Natural killer cell (primary cell): ENCODE data around the gene COL4A1. TPM values are rescaled to one million over a fixed set of nuclear protein-coding genes. Genes with fewer than 3 reads are reported as not detected.

Experiments
- ATAC-seq, 3 donors: fragments of 150-1000 bp in 2 of 3; fragments of 200-7000 bp in 1 of 3; cut with Tn5 transposase; 1 replicate in 1 of 3; 2 replicates in 2 of 3; pipeline ENCODE4 v1.10.0; 2021; ENCODE audit warnings: mild to moderate bottlenecking in 2 of 3, moderate library complexity in 2 of 3
- DNase-seq, 2 donors: peaks; one replicate each; pipeline versions ENCODE4 v3.0.0 to v3.0.0-alpha.2; 2013 to 2021; ENCODE audit warnings: mixed read lengths in 1 of 2
- H3K27ac ChIP-seq: one replicate; pipeline ENCODE4 v1.5.1; 2013; ENCODE audit warnings: mild to moderate bottlenecking, low read length
- H3K27me3 ChIP-seq: one replicate; pipeline ENCODE4 v1.6.1; 2013; ENCODE audit warnings: low read length; ENCODE audit not compliant: control insufficient read depth, insufficient read depth
- H3K36me3 ChIP-seq: one replicate; pipeline ENCODE4 v1.6.1; 2013; ENCODE audit warnings: low read length; ENCODE audit not compliant: control insufficient read depth, insufficient read depth
- H3K4me1 ChIP-seq: one replicate; pipeline ENCODE4 v1.6.1; 2013; ENCODE audit warnings: low read length; ENCODE audit not compliant: control insufficient read depth, insufficient read depth
- H3K4me3 ChIP-seq: one replicate; pipeline ENCODE4 v1.5.1; 2013; ENCODE audit warnings: low read length
- H3K9me3 ChIP-seq: one replicate; pipeline ENCODE4 v1.6.1; 2013; ENCODE audit warnings: low read length; ENCODE audit not compliant: control insufficient read depth, insufficient read depth
- H3K27ac Mint-ChIP-seq, 2 donors: one replicate each; pipeline ENCODE4 v1.8.0; 2022; ENCODE audit warnings: mild to moderate bottlenecking in 2 of 2, mixed read lengths in 2 of 2, moderate library complexity in 1 of 2
- H3K27me3 Mint-ChIP-seq, 2 donors: one replicate each; pipeline ENCODE4 v1.8.0; 2022; ENCODE audit warnings: low read depth in 2 of 2, mixed read lengths in 2 of 2
- H3K36me3 Mint-ChIP-seq: one replicate; pipeline ENCODE4 v1.8.0; 2022; ENCODE audit warnings: mixed read lengths
- H3K4me1 Mint-ChIP-seq, 2 donors: one replicate each; pipeline ENCODE4 v1.8.0; 2022; ENCODE audit warnings: mixed read lengths in 2 of 2
- H3K4me3 Mint-ChIP-seq: one replicate; pipeline ENCODE4 v1.8.0; 2022; ENCODE audit warnings: mild to moderate bottlenecking, moderate library complexity, mixed read lengths
- H3K9me3 Mint-ChIP-seq, 2 donors: one replicate each; pipeline ENCODE4 v1.8.0; 2022; ENCODE audit warnings: mixed read lengths in 2 of 2
- WGBS: methylation state at CpG from one replicate; pipeline ENCODE4 v1.1.7; 2013; ENCODE audit warnings: missing lambda C conversion rate; ENCODE audit not compliant: insufficient coverage; 5-methylcytosine and 5-hydroxymethylcytosine counted together
- intact Hi-C: fragments of 100-400 bp; cut with micrococcal nuclease; formaldehyde crosslinking; loops from one replicate; pipeline ENCODE4 v1.14.2; 2022
- total RNA-seq, 4 donors: library from RNA; stranded (reverse); fragments of 120-200 nt in 1 of 4; gene quantifications; one replicate each; pipeline versions ENCODE4 v1.2.3 to v1.2.4, GENCODE V29; 2013 to 2022
- TF ChIP-seq, protein P1 (sequence below): fragments of 200-600 bp; IDR thresholded peaks from one replicate; pipeline ENCODE4 v1.8.0; 2022; ENCODE audit warnings: antibody characterized with exemption

Gene COL4A1
- total RNA-seq, 3 donors from 2014 or later (not counting 1 experiment from before 2014, with no cell fraction given) = not detected

GRCh38 chr13:110309661-110310524 lies 2.9 kb upstream of the COL4A1 start:
- 81% methylated on average over 16 of the region's 16 CpGs for WGBS
- H3K4me1 ChIP-seq = no peaks in the 10 kb centered on the region
- peaks cover 12% of the 10 kb centered on the region for H3K27me3 ChIP-seq
- DNase-seq = no peak
- TF ChIP-seq, protein P1, sequence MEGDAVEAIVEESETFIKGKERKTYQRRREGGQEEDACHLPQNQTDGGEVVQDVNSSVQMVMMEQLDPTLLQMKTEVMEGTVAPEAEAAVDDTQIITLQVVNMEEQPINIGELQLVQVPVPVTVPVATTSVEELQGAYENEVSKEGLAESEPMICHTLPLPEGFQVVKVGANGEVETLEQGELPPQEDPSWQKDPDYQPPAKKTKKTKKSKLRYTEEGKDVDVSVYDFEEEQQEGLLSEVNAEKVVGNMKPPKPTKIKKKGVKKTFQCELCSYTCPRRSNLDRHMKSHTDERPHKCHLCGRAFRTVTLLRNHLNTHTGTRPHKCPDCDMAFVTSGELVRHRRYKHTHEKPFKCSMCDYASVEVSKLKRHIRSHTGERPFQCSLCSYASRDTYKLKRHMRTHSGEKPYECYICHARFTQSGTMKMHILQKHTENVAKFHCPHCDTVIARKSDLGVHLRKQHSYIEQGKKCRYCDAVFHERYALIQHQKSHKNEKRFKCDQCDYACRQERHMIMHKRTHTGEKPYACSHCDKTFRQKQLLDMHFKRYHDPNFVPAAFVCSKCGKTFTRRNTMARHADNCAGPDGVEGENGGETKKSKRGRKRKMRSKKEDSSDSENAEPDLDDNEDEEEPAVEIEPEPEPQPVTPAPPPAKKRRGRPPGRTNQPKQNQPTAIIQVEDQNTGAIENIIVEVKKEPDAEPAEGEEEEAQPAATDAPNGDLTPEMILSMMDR = no peak
- Mint-ChIP-seq H3K4me1 (no peaks in the 10 kb centered on the region), H3K36me3 (peaks cover 7% of the 10 kb centered on the region), H3K27ac (no peak overlapping the region), H3K27me3 (peaks cover 29 to 56% of the 10 kb centered on the region in 2 donors), H3K9me3 (no peaks in the 10 kb centered on the region), H3K4me3 (no peak overlapping the region)
- intact Hi-C loops = no loop called here
- no peaks in the 10 kb centered on the region for H3K9me3 ChIP-seq
- H3K27ac ChIP-seq = no peak overlapping the region
- no peak for ATAC-seq
- no peak overlapping the region for H3K4me3 ChIP-seq
- no peaks in the 10 kb centered on the region for H3K36me3 ChIP-seq

GRCh38 chr13:110308656-110309359 lies 1.9 kb upstream of the COL4A1 start:
- intact Hi-C loops = no loop called here
- Mint-ChIP-seq H3K36me3 (peaks cover 7% of the 10 kb centered on the region), H3K4me3 (no peak overlapping the region)

DNA sequence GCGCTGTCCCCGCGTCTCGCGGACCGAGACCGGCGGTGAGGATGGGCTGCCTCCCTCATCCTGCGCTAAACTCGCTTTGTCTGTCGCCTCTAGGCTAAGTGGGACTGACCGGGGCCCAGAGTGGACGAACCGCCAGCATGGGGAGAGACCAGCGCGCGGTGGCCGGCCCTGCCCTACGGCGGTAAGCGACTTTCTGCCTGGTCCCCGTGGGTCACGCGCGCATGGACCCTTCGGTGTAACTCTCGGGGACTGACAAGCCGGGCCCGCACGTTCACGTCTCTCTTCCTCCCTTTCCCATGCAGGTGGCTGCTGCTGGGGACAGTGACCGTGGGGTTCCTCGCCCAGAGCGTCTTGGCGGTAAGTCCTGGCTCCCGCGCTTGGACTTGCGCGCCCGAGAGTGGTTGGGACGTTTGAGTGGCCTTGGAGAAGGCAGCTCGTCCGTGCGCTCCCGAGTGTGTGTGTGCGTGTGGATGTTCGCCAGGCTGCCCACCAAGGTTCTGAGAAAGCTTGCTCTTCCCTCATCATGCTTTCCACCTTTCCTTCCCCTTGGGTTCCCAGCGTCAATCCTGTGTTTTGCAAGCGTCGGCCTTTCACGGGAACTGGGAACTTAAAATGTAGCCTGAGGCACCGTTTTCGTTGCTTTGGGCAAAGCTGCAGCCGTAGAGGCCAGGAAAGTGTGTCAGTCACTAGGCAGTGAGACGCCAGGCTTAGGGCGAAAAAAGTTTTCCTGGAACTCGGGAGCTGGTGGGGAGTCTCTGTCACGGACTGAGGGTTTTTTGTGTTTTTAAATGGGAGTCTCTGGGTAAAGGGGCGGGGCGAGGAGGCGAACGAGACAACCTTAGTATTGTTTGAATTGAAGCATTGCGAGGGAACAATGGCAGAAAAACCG lies 1.1 kb upstream of the COL4A1 start:
- Mint-ChIP-seq H3K4me3 (no peak overlapping the region), H3K27ac (no peak overlapping the region), H3K27me3 (peaks cover 41 to 74% of the 10 kb centered on the region in 2 donors), H3K4me1 (no peaks in the 10 kb centered on the region), H3K36me3 (peaks cover 7% of the 10 kb centered on the region), H3K9me3 (no peaks in the 10 kb centered on the region)
- DNase-seq = no peak
- H3K4me3 ChIP-seq = no peak overlapping the region
- no peaks in the 10 kb centered on the region for H3K4me1 ChIP-seq
- H3K27ac ChIP-seq = no peak overlapping the region
- H3K36me3 ChIP-seq = no peaks in the 10 kb centered on the region
- TF ChIP-seq, protein P1 = no peak
- intact Hi-C loops = no loop called here
- peaks cover 16% of the 10 kb centered on the region for H3K27me3 ChIP-seq
- no peaks in the 10 kb centered on the region for H3K9me3 ChIP-seq
- no peak for ATAC-seq
- WGBS = 6% methylated on average over 64 of the region's 64 CpGs

More at GRCh38 chr13:110308656-110309359, 1.9 kb upstream of the COL4A1 start:
- DNase-seq (no peak), ATAC-seq (no peak)
- Histone ChIP-seq H3K27me3 (peaks cover 16% of the 10 kb centered on the region), H3K36me3 (no peaks in the 10 kb centered on the region), H3K4me3 (no peak overlapping the region), H3K9me3 (no peaks in the 10 kb centered on the region), H3K4me1 (no peaks in the 10 kb centered on the region), H3K27ac (no peak overlapping the region)
- H3K27me3 Mint-ChIP-seq = peaks cover 37 to 66% of the 10 kb centered on the region in 2 donors
- no peaks in the 10 kb centered on the region for H3K4me1 Mint-ChIP-seq
- no peak overlapping the region for H3K27ac Mint-ChIP-seq
- TF ChIP-seq, protein P1 = no peak
- no peaks in the 10 kb centered on the region for H3K9me3 Mint-ChIP-seq
- 10% methylated on average over 31 of the region's 31 CpGs for WGBS
